Embryonic facial prominence (tissue), 1 donor: ENCODE measurements around the gene BCAS3.
"Not testable (repeated sequence)": the region's sequence is repeated elsewhere in the genome, so short reads cannot be mapped to it uniquely, and the experiment has no call there.

Source experiments
- DNase-seq: peaks from one replicate; pipeline ENCODE4 v3.0.0-alpha.2; 2016; ENCODE audit errors: extremely low spot score

Gene BCAS3

GRCh38 chr17:61422116-61422799 lies 744.6 kb downstream of the BCAS3 start:
- no peak for DNase-seq

- no peak for DNase-seq
These were observed 745.2 kb downstream of the BCAS3 start for GRCh38 chr17:61422869-61423268.

- no peak for DNase-seq
These were observed 746.5 kb downstream of the BCAS3 start for GRCh38 chr17:61423967-61424649.

GRCh38 chr17:61425682-61426481 lies 748.2 kb downstream of the BCAS3 start:
- no peak for DNase-seq

- DNase-seq, result no peak
These were observed 749.0 kb downstream of the BCAS3 start for GRCh38 chr17:61426482-61427304.

GRCh38 chr17:61427567-61427966 lies 749.9 kb downstream of the BCAS3 start:
- DNase-seq, result no peak

- DNase-seq, result no peak
These were observed 751.6 kb downstream of the BCAS3 start for GRCh38 chr17:61429274-61429673.

- not testable (repeated sequence) for DNase-seq
These were observed 752.2 kb downstream of the BCAS3 start for GRCh38 chr17:61429831-61430230.

GRCh38 chr17:61431594-61432311 lies 754.1 kb downstream of the BCAS3 start:
- DNase-seq, result no peak

GRCh38 chr17:61436273-61436672 lies 758.6 kb downstream of the BCAS3 start:
- no peak for DNase-seq

GRCh38 chr17:61436995-61437704 lies 759.5 kb downstream of the BCAS3 start:
- no peak for DNase-seq

- DNase-seq, result no peak
These were observed 763.0 kb downstream of the BCAS3 start for GRCh38 chr17:61440697-61441096.

GRCh38 chr17:61441507-61441906 lies 763.9 kb downstream of the BCAS3 start:
- DNase-seq, result not testable (repeated sequence)

GRCh38 chr17:61442136-61442775 lies 764.6 kb downstream of the BCAS3 start:
- no peak for DNase-seq
